ENCODE data around the gene FCHSD2.

DNA sequence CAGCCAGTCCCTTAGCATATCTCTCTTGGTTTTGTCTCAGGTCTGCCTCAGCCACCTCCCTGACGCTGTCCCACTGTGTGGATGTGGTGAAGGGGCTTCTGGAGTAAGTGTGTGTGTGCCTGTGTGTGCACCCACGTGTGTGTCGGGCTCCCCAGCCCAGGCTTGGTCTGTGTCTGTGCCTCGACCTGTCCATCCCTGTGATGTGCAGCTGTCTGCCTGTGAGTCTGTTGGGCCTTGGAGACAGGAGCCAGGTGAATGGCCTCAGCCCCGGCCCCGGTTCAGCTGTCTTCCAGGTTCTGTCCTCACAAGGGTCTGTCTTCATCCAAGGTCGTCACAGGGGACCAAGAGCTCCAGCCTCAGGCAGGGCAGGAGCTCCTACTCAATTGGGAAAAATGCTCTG is 318.1 kb downstream of the FCHSD2 start:
- TF ChIP-seq POLR2A (IDR thresholded peaks at IDR 0.05; ENCODE audit: low read depth, low read length) (peak; percentile 31; the same call in 1 of the 2 replicates), POLR2AphosphoS5 (IDR thresholded peaks at IDR 0.05; ENCODE audit: low read depth, low read length) (0 out of 2 replicates have a peak, but pooled peaks have one; percentile 4), TAF1 (IDR thresholded peaks at IDR 0.05; ENCODE audit: low read depth, low read length) (no peak), PAX5 (IDR thresholded peaks at IDR 0.05; ENCODE audit: insufficient read depth, low read length, severe bottlenecking) (no peak), POU2F2 (IDR thresholded peaks at IDR 0.05; ENCODE audit: low read depth, low read length) (no peak), SPI1 (IDR thresholded peaks at IDR 0.05; ENCODE audit: low read depth, low read length) (no peak)

Measured in GM12891 (cell line).